ENCODE data around the gene GDPD3.
A peak's percentile ranks its signal among the peaks of the same experiment; 100 is the strongest.

Gene GDPD3

DNA sequence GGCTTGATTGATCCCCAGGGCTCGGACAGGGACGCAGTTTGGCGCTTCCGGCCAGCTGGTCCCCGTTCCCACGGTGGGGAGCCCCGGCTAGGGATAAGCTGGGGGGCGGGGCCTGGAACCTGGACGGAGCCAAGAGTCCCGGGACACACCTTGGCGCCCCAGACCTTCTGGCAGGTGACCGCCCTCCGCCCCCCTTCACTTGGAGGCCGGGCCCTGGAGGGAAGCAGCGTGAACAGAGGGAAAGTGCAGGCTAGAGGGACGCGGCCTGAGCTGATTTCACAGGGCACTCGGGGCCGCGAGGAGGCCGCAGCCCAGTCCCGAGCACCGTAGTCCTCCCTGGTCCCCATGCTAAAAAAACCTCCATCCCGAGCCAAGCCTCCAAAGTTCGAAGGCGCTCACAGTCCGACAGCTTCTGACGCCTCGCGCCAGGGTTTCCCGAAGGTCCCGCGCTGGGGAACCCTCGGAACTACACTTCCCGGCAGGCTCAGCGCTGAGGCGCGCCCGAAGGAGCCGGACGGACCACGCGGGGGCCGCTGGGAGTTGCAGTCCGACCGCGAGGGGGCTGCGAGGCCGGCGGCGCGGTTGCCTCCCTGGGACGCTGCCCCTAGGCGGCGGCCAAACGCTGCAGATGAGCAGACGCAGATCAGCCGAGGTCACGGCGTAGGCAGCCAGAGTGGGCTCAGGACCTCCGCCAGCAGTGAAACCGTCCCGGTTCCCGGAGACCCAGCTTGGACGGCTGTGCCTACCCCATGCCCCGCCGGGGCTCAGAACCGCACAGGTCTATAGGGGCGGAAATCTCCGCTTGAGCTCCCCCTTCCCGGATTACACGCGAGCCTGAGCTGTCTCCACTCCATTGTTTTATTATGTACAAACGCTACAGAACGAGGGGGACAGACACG, 21.6 kb downstream of the GDPD3 start, which contains the start of gene TBX6:
TBX6 (minus strand) TSS at position 451 of the 899 bp plus-strand sequence. CDS start 731 bp downstream, outside the sequence.
- peak; percentile 93 for DNase-seq
- peak within 1 kb of the TSS; percentile 96 for H2AFZ ChIP-seq (ENCODE audit: low read depth, low read length)
- no peaks in the 10 kb centered on the region for H4K20me1 ChIP-seq (ENCODE audit: insufficient read depth, low read length)
- H3K4me1 ChIP-seq (ENCODE audit: insufficient read depth, low read length) = peaks cover 49% of the 10 kb centered on the region
- H3K79me2 ChIP-seq (ENCODE audit: insufficient read depth, low read length) = peaks cover 7% of the 10 kb centered on the region
- peak within 1 kb of the TSS; percentile 85 for H3K27ac ChIP-seq (ENCODE audit: low read length)
- peaks cover 4% of the 10 kb centered on the region for H3K9me3 ChIP-seq (ENCODE audit: insufficient read depth, low read length, severe bottlenecking)
- peak; percentile 89 for ATAC-seq (ENCODE audit: insufficient read depth, low read depth)
- TF ChIP-seq EZH2 (IDR thresholded peaks at IDR 0.05; ENCODE audit: borderline replicate concordance, low read depth, low read length, severe bottlenecking) = no peak
- TF ChIP-seq, protein P1, sequence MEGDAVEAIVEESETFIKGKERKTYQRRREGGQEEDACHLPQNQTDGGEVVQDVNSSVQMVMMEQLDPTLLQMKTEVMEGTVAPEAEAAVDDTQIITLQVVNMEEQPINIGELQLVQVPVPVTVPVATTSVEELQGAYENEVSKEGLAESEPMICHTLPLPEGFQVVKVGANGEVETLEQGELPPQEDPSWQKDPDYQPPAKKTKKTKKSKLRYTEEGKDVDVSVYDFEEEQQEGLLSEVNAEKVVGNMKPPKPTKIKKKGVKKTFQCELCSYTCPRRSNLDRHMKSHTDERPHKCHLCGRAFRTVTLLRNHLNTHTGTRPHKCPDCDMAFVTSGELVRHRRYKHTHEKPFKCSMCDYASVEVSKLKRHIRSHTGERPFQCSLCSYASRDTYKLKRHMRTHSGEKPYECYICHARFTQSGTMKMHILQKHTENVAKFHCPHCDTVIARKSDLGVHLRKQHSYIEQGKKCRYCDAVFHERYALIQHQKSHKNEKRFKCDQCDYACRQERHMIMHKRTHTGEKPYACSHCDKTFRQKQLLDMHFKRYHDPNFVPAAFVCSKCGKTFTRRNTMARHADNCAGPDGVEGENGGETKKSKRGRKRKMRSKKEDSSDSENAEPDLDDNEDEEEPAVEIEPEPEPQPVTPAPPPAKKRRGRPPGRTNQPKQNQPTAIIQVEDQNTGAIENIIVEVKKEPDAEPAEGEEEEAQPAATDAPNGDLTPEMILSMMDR (IDR thresholded peaks at IDR 0.05; ENCODE audit: borderline replicate concordance, extremely low read depth, low read length, poor library complexity, severe bottlenecking) = peak; percentile 90
- no peaks in the 10 kb centered on the region for H3K27me3 ChIP-seq (ENCODE audit: insufficient read depth, low read length, poor library complexity)
- H3K9ac ChIP-seq (ENCODE audit: low read depth, low read length) = peak within 1 kb of the TSS; percentile 62
- peaks cover 8% of the 10 kb centered on the region; the same call in 1 of the 2 replicates for H3K36me3 ChIP-seq (ENCODE audit: insufficient read depth, low read length)
- H3K4me2 ChIP-seq (ENCODE audit: insufficient read depth, low read length) = peak within 1 kb of the TSS; percentile 78
- H3K4me3 ChIP-seq (ENCODE audit: low read depth in 1 of 2, low read length in 2 of 2) = peak within 1 kb of the TSS; percentile 27 to 60

DNA sequence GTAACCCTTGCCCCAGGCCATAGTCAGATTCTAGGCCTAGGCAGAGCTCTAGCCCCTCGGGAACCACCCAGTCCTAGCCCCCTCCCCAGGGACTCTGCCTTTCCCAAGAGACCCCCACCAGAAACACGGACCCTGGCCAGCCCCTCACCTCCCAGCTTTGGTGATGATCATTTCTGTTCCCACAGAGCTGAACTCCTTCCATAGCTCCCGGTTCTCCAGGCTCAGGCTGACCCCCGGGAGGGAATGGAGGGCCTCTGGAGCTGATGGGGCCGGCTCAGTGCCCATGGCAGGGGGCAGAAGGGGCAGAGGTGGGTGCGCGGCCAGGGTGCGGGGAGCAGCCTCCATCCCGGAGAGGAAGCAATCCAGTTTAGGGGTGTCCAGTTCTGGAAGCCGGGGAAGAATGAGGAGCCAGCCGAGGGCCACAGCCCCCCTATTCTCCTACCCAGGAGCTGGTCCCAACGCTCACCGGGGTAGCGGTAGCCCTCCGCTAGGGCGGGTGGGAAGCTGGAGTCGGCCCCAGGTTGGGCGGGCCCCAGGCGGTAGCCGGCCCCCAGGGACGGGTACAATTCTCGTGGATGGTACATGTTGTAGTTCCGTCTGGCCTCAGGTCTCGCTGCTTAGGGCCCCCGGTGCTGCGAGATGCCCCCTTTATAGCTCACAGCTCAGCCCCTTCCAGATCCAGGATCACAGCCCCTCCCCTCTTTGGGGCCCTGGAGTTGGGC, 22.6 kb downstream of the GDPD3 start:
- Histone ChIP-seq H3K4me2 (ENCODE audit: insufficient read depth, low read length) (peak overlapping the region; percentile 78; the same call in 1 of the 2 replicates), H3K36me3 (ENCODE audit: insufficient read depth, low read length) (peaks cover 8% of the 10 kb centered on the region; the same call in 1 of the 2 replicates), H3K9ac (ENCODE audit: low read depth, low read length) (peak overlapping the region; percentile 62; the same call in 1 of the 2 replicates), H3K27me3 (ENCODE audit: insufficient read depth, low read length, poor library complexity) (no peaks in the 10 kb centered on the region), H3K9me3 (ENCODE audit: insufficient read depth, low read length, severe bottlenecking) (no peaks in the 10 kb centered on the region), H3K79me2 (ENCODE audit: insufficient read depth, low read length) (peaks cover 7% of the 10 kb centered on the region), H3K4me1 (ENCODE audit: insufficient read depth, low read length) (peaks cover 43% of the 10 kb centered on the region), H3K27ac (ENCODE audit: low read length) (no peak overlapping the region; the same call in 1 of the 2 replicates), H2AFZ (ENCODE audit: low read depth, low read length) (peak overlapping the region; percentile 96), H3K4me3 (ENCODE audit: low read depth in 1 of 2, low read length in 2 of 2) (no peak overlapping the region; a peak in 1 of 4 replicates), H4K20me1 (ENCODE audit: insufficient read depth, low read length) (peaks cover 3% of the 10 kb centered on the region; the same call in 1 of the 2 replicates)
- DNase-seq (no peak), ATAC-seq (ENCODE audit: insufficient read depth, low read depth) (no peak)
- TF ChIP-seq, protein P1 (IDR thresholded peaks at IDR 0.05; ENCODE audit: borderline replicate concordance, extremely low read depth, low read length, poor library complexity, severe bottlenecking) = no peak
- TF ChIP-seq EZH2 (IDR thresholded peaks at IDR 0.05; ENCODE audit: borderline replicate concordance, low read depth, low read length, severe bottlenecking) = no peak

DNA sequence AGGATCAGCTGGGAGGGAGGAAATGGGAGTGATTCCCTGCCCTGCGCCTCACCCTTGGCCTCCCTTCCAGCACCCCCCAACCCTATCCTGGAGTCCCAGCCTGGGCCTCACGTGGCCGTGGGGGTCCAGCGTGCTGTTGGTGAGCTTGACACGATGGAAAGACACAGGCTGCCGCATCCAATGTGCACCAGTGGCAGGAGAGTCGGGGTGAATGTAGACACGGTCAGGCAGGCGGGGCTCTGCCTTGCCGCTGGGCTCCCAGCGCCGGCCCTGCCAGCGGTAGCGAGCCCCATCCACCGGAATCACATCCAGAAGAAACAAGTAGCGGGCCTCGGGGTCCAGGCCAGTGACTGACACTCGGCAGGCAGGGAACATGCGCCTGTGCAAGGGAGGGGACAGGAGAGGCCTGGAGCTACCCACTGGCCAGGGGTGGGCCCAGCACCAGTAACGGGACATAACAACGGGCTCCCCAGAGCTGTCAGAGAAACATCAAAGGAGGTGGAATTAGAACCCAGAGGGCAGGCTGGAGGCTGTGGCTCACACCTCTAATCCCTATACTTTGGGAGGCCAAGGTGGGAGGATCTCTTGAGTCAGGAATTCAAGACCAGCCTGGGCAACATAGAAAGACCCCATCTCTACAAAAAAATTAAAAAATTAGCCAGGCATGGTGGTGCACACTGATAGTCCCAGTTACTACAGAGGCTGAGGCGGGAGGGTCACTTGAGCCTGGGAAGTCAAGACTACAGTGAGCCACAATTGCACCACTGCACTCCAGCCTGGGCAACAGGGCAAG, 24.3 kb downstream of the GDPD3 start:
- Histone ChIP-seq H3K27ac (ENCODE audit: low read length) (no peak overlapping the region), H4K20me1 (ENCODE audit: insufficient read depth, low read length) (peaks cover 3% of the 10 kb centered on the region; the same call in 1 of the 2 replicates), H3K9me3 (ENCODE audit: insufficient read depth, low read length, severe bottlenecking) (no peaks in the 10 kb centered on the region), H3K27me3 (ENCODE audit: insufficient read depth, low read length, poor library complexity) (no peaks in the 10 kb centered on the region), H3K9ac (ENCODE audit: low read depth, low read length) (no peak overlapping the region), H3K36me3 (ENCODE audit: insufficient read depth, low read length) (peaks cover 19% of the 10 kb centered on the region), H2AFZ (ENCODE audit: low read depth, low read length) (no peak overlapping the region), H3K4me1 (ENCODE audit: insufficient read depth, low read length) (peaks cover 30% of the 10 kb centered on the region), H3K4me3 (ENCODE audit: low read depth in 1 of 2, low read length in 2 of 2) (no peak overlapping the region), H3K4me2 (ENCODE audit: insufficient read depth, low read length) (no peak overlapping the region), H3K79me2 (ENCODE audit: insufficient read depth, low read length) (0 out of 2 replicates have a peak, but pooled peaks cover 4% of the 10 kb centered on the region)
- no peak for ATAC-seq (ENCODE audit: insufficient read depth, low read depth)
- DNase-seq = no peak
- no peak for TF ChIP-seq EZH2 (IDR thresholded peaks at IDR 0.05; ENCODE audit: borderline replicate concordance, low read depth, low read length, severe bottlenecking)
- TF ChIP-seq, protein P1 (IDR thresholded peaks at IDR 0.05; ENCODE audit: borderline replicate concordance, extremely low read depth, low read length, poor library complexity, severe bottlenecking) = no peak

Measured in DND-41 (cell line).